Neural cell (in vitro differentiated cells): ENCODE measurements around the gene LYPD6B.

Source experiments
- CTCF ChIP-seq: fragments of 450-650 bp; IDR thresholded peaks from 2 replicates; pipeline ENCODE4 v1.5.1; 2014; ENCODE audit warnings: antibody characterized with exemption, mild to moderate bottlenecking, moderate library complexity; ENCODE audit not compliant: poor library complexity, severe bottlenecking
- POLR2AphosphoS5 ChIP-seq: IDR thresholded peaks from 2 replicates; pipeline ENCODE4 v1.6.1; 2012

- TF ChIP-seq CTCF (no peak), POLR2AphosphoS5 (no peak)
Observed at GRCh38 chr2:149158957-149159356, 120.5 kb downstream of the LYPD6B start.
